Activated gamma-delta T cell (primary cell): Measurements from ENCODE around the gene GLRA3.

Experiments used
- DNase-seq: peaks from one replicate; lab custom pipeline; 2025; lab: John Stamatoyannopoulos, UW

GLRA3 gene

GRCh38 chr4:174593701-174594100 lies 235.3 kb downstream of the GLRA3 start:
- DNase-seq, result no peak

GRCh38 chr4:174592985-174593335 lies 236.1 kb downstream of the GLRA3 start:
- DNase-seq, result no peak

GRCh38 chr4:174592256-174592984 lies 236.6 kb downstream of the GLRA3 start:
- no peak for DNase-seq

- DNase-seq, result no peak
Observed at GRCh38 chr4:174591243-174592021, 237.6 kb downstream of the GLRA3 start.

GRCh38 chr4:174590336-174590735 lies 238.7 kb downstream of the GLRA3 start:
- DNase-seq, result no peak
